ENCODE measurements around the gene ANKRD26.

- TF ChIP-seq REST (IDR thresholded peaks at IDR 0.05; ENCODE audit: low read depth): no peak
- TF ChIP-seq TAF1 (IDR thresholded peaks at IDR 0.05; ENCODE audit: low read depth): no peak
- TF ChIP-seq ZBTB7A (IDR thresholded peaks at IDR 0.05; ENCODE audit: low read depth): no peak
- TF ChIP-seq CREB1 (IDR thresholded peaks at IDR 0.05; ENCODE audit: low read depth): no peak
- TF ChIP-seq USF1 (IDR thresholded peaks at IDR 0.05): no peak
- TF ChIP-seq CEBPB (IDR thresholded peaks at IDR 0.05): no peak
These were observed 140.0 kb downstream of the ANKRD26 start for GRCh38 chr10:26960308-26960707.

All from Ishikawa (cell line).